ENCODE measurements around the gene HCFC1R1. TPM values are rescaled to one million over a fixed set of nuclear protein-coding genes. Genes with fewer than 3 reads are reported as not detected.

HCFC1R1 gene
- total RNA-seq, 1 donor from 2014 or later: 1.6 TPM

DNA sequence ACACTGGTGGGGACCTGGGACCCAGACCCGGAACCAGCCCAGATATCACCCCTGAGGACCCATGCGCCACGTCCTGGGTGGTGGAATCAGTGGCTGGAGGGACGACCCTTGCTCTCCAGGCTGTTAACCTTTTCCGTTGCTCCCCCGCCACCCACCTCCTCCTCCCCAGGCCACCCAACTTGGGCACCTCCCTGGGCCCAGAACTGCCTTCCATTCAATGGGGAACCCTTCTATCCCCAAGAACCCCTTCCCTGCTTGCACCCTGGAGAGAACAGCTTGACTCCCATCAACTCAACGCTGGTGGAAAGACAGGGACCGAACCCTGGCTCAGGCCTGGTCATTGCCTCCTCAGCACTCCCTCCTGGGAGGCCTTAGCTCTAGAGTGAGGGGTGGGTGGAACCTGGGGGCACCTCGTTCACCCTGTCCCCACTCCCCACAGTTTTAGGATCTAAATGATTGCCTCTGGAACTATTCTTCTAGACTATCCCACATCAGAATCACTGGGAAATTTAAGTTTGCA, 36.0 kb upstream of the HCFC1R1 start:
- peak overlapping the region; percentile 82 for H3K4me3 Mint-ChIP-seq
- Histone ChIP-seq H3K4me3 (peak overlapping the region; percentile 96), H3K4me2 (peak overlapping the region; percentile 98), H3K79me2 (ENCODE audit: low read depth) (no peaks in the 10 kb centered on the region), H2AFZ (replicated peaks) (peak overlapping the region; percentile 97), H3K27ac (no peak overlapping the region), H3K4me1 (peaks cover 4% of the 10 kb centered on the region), H3K9me3 (ENCODE audit: low read depth) (no peaks in the 10 kb centered on the region), H4K20me1 (ENCODE audit: low read depth) (peaks cover 16% of the 10 kb centered on the region), H3K27me3 (peaks cover 47% of the 10 kb centered on the region), H3K9ac (no peak overlapping the region), H3K36me3 (no peaks in the 10 kb centered on the region), H3F3A (ENCODE audit: low read depth) (peaks cover 5% of the 10 kb centered on the region)
- H3K27me3 Mint-ChIP-seq (ENCODE audit: insufficient read depth, low read depth): peaks cover 6% of the 10 kb centered on the region
- H3K9me3 Mint-ChIP-seq: no peaks in the 10 kb centered on the region
- H3K27ac Mint-ChIP-seq: peak overlapping the region; percentile 91
- H3K4me1 Mint-ChIP-seq: peaks cover 11% of the 10 kb centered on the region
- TF ChIP-seq EZH2 (IDR thresholded peaks at IDR 0.05) (no peak), EZH2phosphoT487 (IDR thresholded peaks at IDR 0.05) (no peak)
- TF ChIP-seq, protein P1, sequence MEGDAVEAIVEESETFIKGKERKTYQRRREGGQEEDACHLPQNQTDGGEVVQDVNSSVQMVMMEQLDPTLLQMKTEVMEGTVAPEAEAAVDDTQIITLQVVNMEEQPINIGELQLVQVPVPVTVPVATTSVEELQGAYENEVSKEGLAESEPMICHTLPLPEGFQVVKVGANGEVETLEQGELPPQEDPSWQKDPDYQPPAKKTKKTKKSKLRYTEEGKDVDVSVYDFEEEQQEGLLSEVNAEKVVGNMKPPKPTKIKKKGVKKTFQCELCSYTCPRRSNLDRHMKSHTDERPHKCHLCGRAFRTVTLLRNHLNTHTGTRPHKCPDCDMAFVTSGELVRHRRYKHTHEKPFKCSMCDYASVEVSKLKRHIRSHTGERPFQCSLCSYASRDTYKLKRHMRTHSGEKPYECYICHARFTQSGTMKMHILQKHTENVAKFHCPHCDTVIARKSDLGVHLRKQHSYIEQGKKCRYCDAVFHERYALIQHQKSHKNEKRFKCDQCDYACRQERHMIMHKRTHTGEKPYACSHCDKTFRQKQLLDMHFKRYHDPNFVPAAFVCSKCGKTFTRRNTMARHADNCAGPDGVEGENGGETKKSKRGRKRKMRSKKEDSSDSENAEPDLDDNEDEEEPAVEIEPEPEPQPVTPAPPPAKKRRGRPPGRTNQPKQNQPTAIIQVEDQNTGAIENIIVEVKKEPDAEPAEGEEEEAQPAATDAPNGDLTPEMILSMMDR (IDR thresholded peaks at IDR 0.05): no peak
- H3K36me3 Mint-ChIP-seq: peaks cover 2% of the 10 kb centered on the region
- DNase-seq (ENCODE audit: low spot score): no peak

DNA sequence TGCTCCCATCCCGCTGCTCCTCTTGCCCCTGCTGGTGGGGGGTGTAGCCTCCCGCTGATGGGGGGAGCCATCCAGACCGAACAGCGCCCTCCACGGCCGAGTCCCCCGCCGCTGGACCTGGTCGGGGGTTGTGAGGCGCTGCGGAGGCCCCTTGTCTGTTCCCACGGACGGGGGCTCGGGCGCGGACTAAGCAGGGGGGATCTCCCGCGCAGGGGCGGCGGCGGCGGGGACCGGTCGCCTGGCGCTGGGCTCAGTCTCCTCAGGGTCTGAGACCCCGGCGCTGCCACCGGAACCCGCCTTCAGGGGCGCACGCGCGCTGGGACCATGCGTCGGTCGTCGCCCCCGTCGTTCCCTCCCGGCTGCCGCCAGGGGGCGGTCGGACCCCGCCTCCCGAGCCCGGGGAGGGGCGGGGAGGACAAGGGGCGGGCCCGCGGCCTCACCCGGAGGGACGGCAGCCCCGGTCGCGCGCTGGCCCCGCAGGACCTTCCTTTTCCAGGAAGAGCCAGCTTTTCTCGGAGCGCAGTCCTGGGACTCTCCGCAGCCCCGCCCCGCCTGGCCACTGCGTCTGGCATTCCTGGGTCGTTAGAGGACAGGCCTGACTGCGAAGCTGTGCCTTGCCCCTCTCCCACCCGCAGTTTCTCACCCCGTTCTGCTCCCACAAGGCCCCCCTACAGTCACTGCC, 35.4 kb upstream of the HCFC1R1 start:
- Mint-ChIP-seq H3K27me3 (ENCODE audit: insufficient read depth, low read depth) (peaks cover 7% of the 10 kb centered on the region), H3K27ac (peak overlapping the region; percentile 91), H3K9me3 (no peaks in the 10 kb centered on the region), H3K4me3 (peak overlapping the region; percentile 85), H3K36me3 (peaks cover 2% of the 10 kb centered on the region), H3K4me1 (peaks cover 11% of the 10 kb centered on the region)
- H3K4me1 ChIP-seq: peaks cover 4% of the 10 kb centered on the region
- no peaks in the 10 kb centered on the region for H3K36me3 ChIP-seq
- H3K27me3 ChIP-seq: peaks cover 47% of the 10 kb centered on the region
- H3K9ac ChIP-seq: no peak overlapping the region
- H3K79me2 ChIP-seq (ENCODE audit: low read depth): no peaks in the 10 kb centered on the region
- H2AFZ ChIP-seq (replicated peaks): peak overlapping the region; percentile 97
- H3K4me2 ChIP-seq: peak overlapping the region; percentile 98
- peaks cover 16% of the 10 kb centered on the region for H4K20me1 ChIP-seq (ENCODE audit: low read depth)
- H3K27ac ChIP-seq: no peak overlapping the region
- peak overlapping the region; percentile 96 for H3K4me3 ChIP-seq
- peaks cover 5% of the 10 kb centered on the region for H3F3A ChIP-seq (ENCODE audit: low read depth)
- no peaks in the 10 kb centered on the region for H3K9me3 ChIP-seq (ENCODE audit: low read depth)
- TF ChIP-seq, protein P1 (IDR thresholded peaks at IDR 0.05): peak; percentile 81
- no peak for TF ChIP-seq EZH2 (IDR thresholded peaks at IDR 0.05)
- DNase-seq (ENCODE audit: low spot score): peak; percentile 98

DNA sequence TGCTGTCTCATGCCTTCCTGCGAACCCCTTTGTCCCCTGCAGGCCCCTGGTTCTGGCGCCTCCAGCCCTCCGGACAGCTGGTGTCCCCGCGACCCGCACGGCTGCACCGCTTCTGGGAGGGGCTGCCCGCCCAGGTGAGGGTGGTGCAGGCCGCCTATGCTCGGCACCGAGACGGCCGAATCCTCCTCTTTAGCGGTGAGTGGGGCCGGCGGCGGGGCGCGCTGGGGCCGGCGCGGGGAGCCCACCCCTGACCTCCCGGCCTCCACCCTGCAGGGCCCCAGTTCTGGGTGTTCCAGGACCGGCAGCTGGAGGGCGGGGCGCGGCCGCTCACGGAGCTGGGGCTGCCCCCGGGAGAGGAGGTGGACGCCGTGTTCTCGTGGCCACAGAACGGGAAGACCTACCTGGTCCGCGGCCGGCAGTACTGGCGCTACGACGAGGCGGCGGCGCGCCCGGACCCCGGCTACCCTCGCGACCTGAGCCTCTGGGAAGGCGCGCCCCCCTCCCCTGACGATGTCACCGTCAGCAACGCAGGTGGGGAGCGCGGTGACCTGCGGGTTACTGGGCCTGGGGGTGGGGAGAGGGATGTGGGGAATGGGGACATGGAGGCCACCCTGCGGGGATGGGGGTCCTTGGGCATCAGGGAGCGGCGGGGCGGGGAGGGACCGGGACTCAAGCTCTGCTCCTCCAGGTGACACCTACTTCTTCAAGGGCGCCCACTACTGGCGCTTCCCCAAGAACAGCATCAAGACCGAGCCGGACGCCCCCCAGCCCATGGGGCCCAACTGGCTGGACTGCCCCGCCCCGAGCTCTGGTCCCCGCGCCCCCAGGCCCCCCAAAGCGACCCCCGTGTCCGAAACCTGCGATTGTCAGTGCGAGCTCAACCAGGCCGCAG, 34.6 kb upstream of the HCFC1R1 start:
- peak overlapping the region; percentile 85 for H3K4me3 Mint-ChIP-seq

More for the DNA sequence above, 34.6 kb upstream of the HCFC1R1 start:
- H3K4me3 ChIP-seq: peak overlapping the region; percentile 96
- peak overlapping the region; percentile 98 for H3K4me2 ChIP-seq
- Mint-ChIP-seq H3K36me3 (peaks cover 2% of the 10 kb centered on the region), H3K27ac (no peak overlapping the region), H3K4me1 (peaks cover 11% of the 10 kb centered on the region), H3K27me3 (ENCODE audit: insufficient read depth, low read depth) (peaks cover 7% of the 10 kb centered on the region), H3K9me3 (no peaks in the 10 kb centered on the region)
- peak overlapping the region; percentile 97 for H2AFZ ChIP-seq (replicated peaks)
- peaks cover 5% of the 10 kb centered on the region for H3F3A ChIP-seq (ENCODE audit: low read depth)
- no peaks in the 10 kb centered on the region for H3K9me3 ChIP-seq (ENCODE audit: low read depth)
- no peaks in the 10 kb centered on the region for H3K36me3 ChIP-seq
- peaks cover 16% of the 10 kb centered on the region for H4K20me1 ChIP-seq (ENCODE audit: low read depth)
- no peaks in the 10 kb centered on the region for H3K79me2 ChIP-seq (ENCODE audit: low read depth)
- no peak overlapping the region for H3K27ac ChIP-seq
- H3K9ac ChIP-seq: no peak overlapping the region
- peaks cover 4% of the 10 kb centered on the region for H3K4me1 ChIP-seq
- TF ChIP-seq, protein P1 (IDR thresholded peaks at IDR 0.05): no peak
- TF ChIP-seq EZH2 (IDR thresholded peaks at IDR 0.05) (no peak), EZH2phosphoT487 (IDR thresholded peaks at IDR 0.05) (no peak)
- peaks cover 47% of the 10 kb centered on the region for H3K27me3 ChIP-seq
- peak; percentile 80 for DNase-seq (ENCODE audit: low spot score)
